HG03342 (cell line): ENCODE measurements around the gene HSPA1L.
"Not testable (repeated sequence)": the region's sequence is repeated elsewhere in the genome, so short reads cannot be mapped to it uniquely, and the experiment has no call there.

Experiments used
- ATAC-seq: cut with Tn5 transposase; IDR thresholded peaks from one replicate; pipeline ENCODE4 v1.9.1; 2021; ENCODE audit warnings: mild to moderate bottlenecking, moderate library complexity; ENCODE audit not compliant: unreplicated experiment

Gene HSPA1L

GRCh38 chr6:31837369-31838113 lies 22.5 kb upstream of the HSPA1L start:
- no peak for ATAC-seq

- ATAC-seq = no peak
Observed at GRCh38 chr6:31836474-31837368, 21.6 kb upstream of the HSPA1L start.

- ATAC-seq = no peak
Observed at GRCh38 chr6:31836047-31836473, 21.0 kb upstream of the HSPA1L start.

- no peak for ATAC-seq
Observed at GRCh38 chr6:31834367-31835250, 19.5 kb upstream of the HSPA1L start.

- no peak for ATAC-seq
Observed at GRCh38 chr6:31831350-31832215, 16.5 kb upstream of the HSPA1L start.

GRCh38 chr6:31830886-31831335 lies 15.8 kb upstream of the HSPA1L start:
- no peak for ATAC-seq

GRCh38 chr6:31829633-31830283 lies 14.7 kb upstream of the HSPA1L start:
- no peak for ATAC-seq

GRCh38 chr6:31827286-31828079 lies 12.4 kb upstream of the HSPA1L start, which contains the start of gene HSPA1B:
Gene HSPA1B (plus strand): TSS chr6:31827738. CDS start chr6:31827951, 213 bp downstream.
- ATAC-seq = peak; percentile 62

- ATAC-seq = no peak
Observed at GRCh38 chr6:31826793-31827285, 11.8 kb upstream of the HSPA1L start.

- ATAC-seq = no peak
Observed at GRCh38 chr6:31825553-31825952, 10.5 kb upstream of the HSPA1L start.

GRCh38 chr6:31823592-31824196 lies 8.6 kb upstream of the HSPA1L start:
- not testable (repeated sequence) for ATAC-seq

GRCh38 chr6:31822036-31822821 lies 7.1 kb upstream of the HSPA1L start:
- ATAC-seq = no peak

- ATAC-seq = no peak
Observed at GRCh38 chr6:31821301-31822035, 6.4 kb upstream of the HSPA1L start.

- ATAC-seq = not testable (repeated sequence)
Observed at GRCh38 chr6:31820399-31820798, 5.3 kb upstream of the HSPA1L start.

GRCh38 chr6:31819871-31820299 lies 4.8 kb upstream of the HSPA1L start:
- no peak for ATAC-seq

- ATAC-seq = not testable (repeated sequence)
Observed at GRCh38 chr6:31817929-31818511, 2.9 kb upstream of the HSPA1L start.
